Neuronal stem cell (in vitro differentiated cells): ENCODE measurements around the gene PPM1N.

ENCODE experiments used
- DNase-seq: peaks from one replicate; pipeline ENCODE4 v3.0.0-alpha.2; 2013; ENCODE audit warnings: low spot score
- H2AFZ ChIP-seq: one replicate; pipeline ENCODE4 v1.6.1; 2013; ENCODE audit warnings: mild to moderate bottlenecking, low read length, inconsistent platforms
- H2AK5ac ChIP-seq: 2 replicates; pipeline ENCODE4 v1.6.1; 2013; ENCODE audit warnings: low read depth, mild to moderate bottlenecking, inconsistent platforms, low read length, moderate library complexity, mixed read lengths
- H2BK120ac ChIP-seq: 2 replicates; pipeline ENCODE4 v1.6.1; 2013; ENCODE audit warnings: low read depth, mild to moderate bottlenecking, inconsistent platforms, low read length, moderate library complexity, mixed read lengths
- H2BK12ac ChIP-seq: one replicate; pipeline ENCODE4 v1.6.1; 2013; ENCODE audit warnings: low read length, inconsistent platforms
- H2BK15ac ChIP-seq: 2 replicates; pipeline ENCODE4 v1.6.1; 2013; ENCODE audit warnings: mild to moderate bottlenecking, low read length, inconsistent platforms, mixed read lengths
- H2BK5ac ChIP-seq: one replicate; pipeline ENCODE4 v1.6.1; 2013; ENCODE audit warnings: inconsistent platforms, mild to moderate bottlenecking, low read length, moderate library complexity
- H3K14ac ChIP-seq: one replicate; pipeline ENCODE4 v1.6.1; 2013; ENCODE audit warnings: low read length, inconsistent platforms
- H3K18ac ChIP-seq: 2 replicates; pipeline ENCODE4 v1.6.1; 2013; ENCODE audit warnings: low read length, inconsistent platforms
- H3K23ac ChIP-seq: 2 replicates; pipeline ENCODE4 v1.6.1; 2013; ENCODE audit warnings: low read depth, mild to moderate bottlenecking, mixed read lengths, low read length, inconsistent platforms; ENCODE audit not compliant: poor library complexity
- H3K27ac ChIP-seq: replicated peaks from 3 replicates; pipeline ENCODE4 v1.5.1; 2013; ENCODE audit warnings: low read length, inconsistent platforms
- H3K27me3 ChIP-seq, 3 experiments: 2 replicates each; pipeline ENCODE4 v1.6.1; 2013; ENCODE audit warnings: low read length in 3 of 3, mild to moderate bottlenecking in 2 of 3, inconsistent platforms in 1 of 3, low read depth in 1 of 3, mixed read lengths in 1 of 3, moderate library complexity in 1 of 3; ENCODE audit not compliant: control insufficient read depth in 3 of 3, insufficient read depth in 3 of 3
- H3K36me3 ChIP-seq, 2 donors: replicated peaks in 1 of 2; 2 replicates each; pipeline ENCODE4 v1.6.1; 2013; ENCODE audit warnings: low read length in 2 of 2; ENCODE audit not compliant: control insufficient read depth in 2 of 2, insufficient read depth in 2 of 2
- H3K4ac ChIP-seq: 2 replicates; pipeline ENCODE4 v1.6.1; 2013; ENCODE audit warnings: inconsistent platforms, mild to moderate bottlenecking, low read length, moderate library complexity
- H3K4me1 ChIP-seq, 2 donors: 1 replicate in 1 of 2; 2 replicates in 1 of 2; pipeline ENCODE4 v1.6.1; 2013; ENCODE audit warnings: low read length in 2 of 2, low read depth in 1 of 2; ENCODE audit not compliant: control insufficient read depth in 2 of 2, insufficient read depth in 1 of 2
- H3K4me2 ChIP-seq: one replicate; pipeline ENCODE4 v1.6.1; 2013; ENCODE audit warnings: mild to moderate bottlenecking, low read length, inconsistent platforms; ENCODE audit not compliant: insufficient read depth, poor library complexity, severe bottlenecking
- H3K4me3 ChIP-seq, 2 donors: 2 replicates each; pipeline ENCODE4 v1.5.1; 2013; ENCODE audit warnings: low read length in 2 of 2, mild to moderate bottlenecking in 2 of 2, inconsistent platforms in 1 of 2, moderate library complexity in 1 of 2
- H3K79me1 ChIP-seq: one replicate; pipeline ENCODE4 v1.6.1; 2013; ENCODE audit warnings: low read depth, mild to moderate bottlenecking, inconsistent platforms, low read length, moderate library complexity
- H3K9ac ChIP-seq: one replicate; pipeline ENCODE4 v1.6.1; 2013; ENCODE audit warnings: mild to moderate bottlenecking, low read depth, low read length, inconsistent platforms; ENCODE audit not compliant: poor library complexity
- H3K9me3 ChIP-seq, 2 donors: replicated peaks in 1 of 2; 2 replicates each; pipeline versions ENCODE3 to v1.6.1; 2013; ENCODE audit warnings: low read length in 2 of 2, mild to moderate bottlenecking in 2 of 2, inconsistent platforms in 1 of 2, low read depth in 1 of 2, mixed read lengths in 1 of 2, moderate library complexity in 1 of 2; ENCODE audit not compliant: control insufficient read depth in 2 of 2, insufficient read depth in 1 of 2
- H4K8ac ChIP-seq: one replicate; pipeline ENCODE4 v1.6.1; 2013; ENCODE audit warnings: low read depth, mild to moderate bottlenecking, inconsistent platforms, low read length, moderate library complexity
- H4K91ac ChIP-seq: one replicate; pipeline ENCODE4 v1.6.1; 2013; ENCODE audit warnings: low read length, low read depth, mild to moderate bottlenecking, inconsistent platforms; ENCODE audit not compliant: poor library complexity
- WGBS, 2 donors: extraction: QIAGEN DNeasy Blood & Tissue Kit; methylation state at CpG; one replicate each; pipeline ENCODE4 v1.1.7; 2013; ENCODE audit warnings: missing lambda C conversion rate in 2 of 2, mixed read lengths in 1 of 2; ENCODE audit not compliant: insufficient read length in 2 of 2, insufficient replicate concordance in 1 of 2; ENCODE audit errors: extremely low coverage in 2 of 2; 5-methylcytosine and 5-hydroxymethylcytosine counted together

The PPM1N gene

GRCh38 chr19:45527731-45528130 lies 29.5 kb downstream of the PPM1N start:
- Histone ChIP-seq H3K4me3 (no peak overlapping the region), H3K4me1 (peaks cover 0 to 12% of the 10 kb centered on the region in 2 donors), H3K36me3 (peaks cover 11 to 34% of the 10 kb centered on the region in 2 donors), H3K9ac (no peak overlapping the region), H3K18ac (peak overlapping the region; percentile 16), H4K91ac (no peak overlapping the region), H2BK5ac (no peak overlapping the region), H2AK5ac (no peak overlapping the region), H2BK120ac (no peak overlapping the region), H3K4ac (no peak overlapping the region), H3K4me2 (no peak overlapping the region), H3K79me1 (no peaks in the 10 kb centered on the region), H3K9me3 (peaks cover 5 to 15% of the 10 kb centered on the region in 2 donors), H3K23ac (peak overlapping the region; percentile 47), H4K8ac (no peak overlapping the region), H3K27me3 (peaks cover 0 to 5% (median 0%) of the 10 kb centered on the region in 3 experiments), H2BK15ac (no peak overlapping the region), H3K27ac (no peak overlapping the region), H3K14ac (no peak overlapping the region), H2BK12ac (no peak overlapping the region), H2AFZ (no peak overlapping the region)
- WGBS, 2 donors, result no CpG with 5 or more reads among the region's 15 CpGs
- no peak for DNase-seq

DNA sequence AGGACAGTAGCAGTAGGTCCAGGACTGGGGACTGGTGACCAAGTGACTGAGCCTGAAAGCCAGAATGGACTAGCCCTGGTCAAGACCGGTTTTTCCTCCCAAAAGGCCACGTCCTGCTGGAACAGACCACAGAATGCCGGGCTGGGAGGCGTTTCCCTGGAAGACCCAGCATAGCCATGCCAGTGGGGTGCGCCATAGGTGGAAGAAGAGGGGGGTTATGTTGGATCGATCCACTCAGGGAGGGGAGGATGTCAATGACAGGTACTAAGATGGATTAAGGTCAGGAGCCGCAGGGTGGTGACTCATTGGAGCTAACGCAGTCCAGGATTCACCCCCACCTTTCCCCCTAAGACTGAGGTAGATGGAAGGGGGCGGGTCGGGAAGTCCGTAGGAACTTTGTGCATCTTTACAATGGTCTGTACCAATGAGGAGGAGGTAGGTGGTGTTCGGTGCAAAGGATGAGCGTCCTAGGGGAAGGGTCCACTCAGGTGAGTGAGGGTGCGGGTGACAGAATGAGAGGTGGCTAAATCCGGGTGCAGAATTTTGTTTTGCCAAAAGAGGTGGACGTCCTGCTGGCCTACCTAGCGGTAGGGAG lies 30.0 kb downstream of the PPM1N start:
- Histone ChIP-seq H2BK120ac (no peak overlapping the region), H3K18ac (peak overlapping the region; percentile 36), H3K14ac (no peak overlapping the region), H3K36me3 (peaks cover 11 to 32% of the 10 kb centered on the region in 2 donors), H3K27ac (no peak overlapping the region), H3K4me2 (peak overlapping the region; percentile 99), H2AFZ (no peak overlapping the region), H3K4me3 (peak overlapping the region in 1 of 2 donors; percentile 67), H3K27me3 (peaks cover 0 to 5% (median 0%) of the 10 kb centered on the region in 3 experiments), H2BK15ac (peak overlapping the region; percentile 69), H3K9me3 (peaks cover 5 to 15% of the 10 kb centered on the region in 2 donors), H2BK5ac (peak overlapping the region; percentile 15), H2AK5ac (no peak overlapping the region), H3K9ac (peak overlapping the region; percentile 82), H3K23ac (peak overlapping the region; percentile 47), H2BK12ac (no peak overlapping the region), H4K8ac (no peak overlapping the region), H3K79me1 (no peaks in the 10 kb centered on the region), H3K4ac (no peak overlapping the region), H3K4me1 (peaks cover 0 to 12% of the 10 kb centered on the region in 2 donors), H4K91ac (no peak overlapping the region)
- WGBS, 2 donors, result no CpG with 5 or more reads among the region's 17 CpGs
- no peak for DNase-seq

GRCh38 chr19:45528744-45529419 lies 30.6 kb downstream of the PPM1N start:
- H2BK120ac ChIP-seq, result no peak overlapping the region
- peak overlapping the region; percentile 57 for H4K91ac ChIP-seq
- H3K79me1 ChIP-seq, result no peaks in the 10 kb centered on the region
- peaks cover 0 to 12% of the 10 kb centered on the region in 2 donors for H3K4me1 ChIP-seq
- H3K4me3 ChIP-seq, result peak overlapping the region in 1 of 2 donors; percentile 78
- peak overlapping the region; percentile 30 for H2BK12ac ChIP-seq
- H2BK5ac ChIP-seq, result peak overlapping the region; percentile 15
- DNase-seq, result no peak
- peak overlapping the region; percentile 47 for H3K23ac ChIP-seq
- peak overlapping the region; percentile 69 for H2BK15ac ChIP-seq
- H3K18ac ChIP-seq, result peak overlapping the region; percentile 93
- peaks cover 0 to 5% (median 0%) of the 10 kb centered on the region in 3 experiments for H3K27me3 ChIP-seq
- peak overlapping the region; percentile 85 for H3K9ac ChIP-seq
- H3K27ac ChIP-seq, result no peak overlapping the region
- no CpG with 5 or more reads among the region's 49 CpGs for WGBS, 2 donors
- H3K4ac ChIP-seq, result no peak overlapping the region
- H3K36me3 ChIP-seq, result peaks cover 9 to 31% of the 10 kb centered on the region in 2 donors
- peak overlapping the region; percentile 99 for H3K4me2 ChIP-seq
- H4K8ac ChIP-seq, result no peak overlapping the region
- no peak overlapping the region for H2AFZ ChIP-seq
- peaks cover 5 to 15% of the 10 kb centered on the region in 2 donors for H3K9me3 ChIP-seq
- no peak overlapping the region for H3K14ac ChIP-seq
- no peak overlapping the region for H2AK5ac ChIP-seq

- Histone ChIP-seq H3K27ac (no peak overlapping the region), H3K4me3 (peak overlapping the region in 1 of 2 donors; percentile 78)
- no CpG with 5 or more reads among the region's 14 CpGs for WGBS, 2 donors
Observed at GRCh38 chr19:45529420-45529785, 31.2 kb downstream of the PPM1N start.

More at GRCh38 chr19:45529420-45529785, 31.2 kb downstream of the PPM1N start:
- Histone ChIP-seq H2BK15ac (peak overlapping the region; percentile 69), H3K36me3 (peaks cover 6 to 26% of the 10 kb centered on the region in 2 donors), H3K9ac (peak overlapping the region; percentile 85), H2BK120ac (no peak overlapping the region), H3K4me1 (peaks cover 0 to 12% of the 10 kb centered on the region in 2 donors), H3K4ac (no peak overlapping the region), H3K79me1 (no peaks in the 10 kb centered on the region), H4K91ac (no peak overlapping the region), H2AK5ac (no peak overlapping the region), H3K4me2 (peak overlapping the region; percentile 99), H3K23ac (peak overlapping the region; percentile 47), H2BK12ac (no peak overlapping the region), H3K9me3 (peaks cover 5 to 15% of the 10 kb centered on the region in 2 donors), H2BK5ac (no peak overlapping the region), H4K8ac (no peak overlapping the region), H3K14ac (no peak overlapping the region), H3K27me3 (peaks cover 0 to 5% (median 0%) of the 10 kb centered on the region in 3 experiments), H3K18ac (peak overlapping the region; percentile 93), H2AFZ (no peak overlapping the region)
- no peak for DNase-seq
